GM18520 (cell line): ENCODE measurements around the gene FXYD2.

Source experiments
- ATAC-seq: cut with Tn5 transposase; IDR thresholded peaks from one replicate; pipeline ENCODE4 v1.9.1; 2021; ENCODE audit not compliant: unreplicated experiment

Gene FXYD2

GRCh38 chr11:117836077-117836960 lies 11.8 kb upstream of the FXYD2 start:
- no peak for ATAC-seq

- ATAC-seq, result no peak
Measured at GRCh38 chr11:117835576-117835975, 11.0 kb upstream of the FXYD2 start.

GRCh38 chr11:117834838-117835443 lies 10.4 kb upstream of the FXYD2 start:
- no peak for ATAC-seq

- ATAC-seq, result no peak
Measured at GRCh38 chr11:117834068-117834810, 9.7 kb upstream of the FXYD2 start.

- no peak for ATAC-seq
Measured at GRCh38 chr11:117833401-117833891, 8.9 kb upstream of the FXYD2 start.

GRCh38 chr11:117832511-117832910 lies 8.0 kb upstream of the FXYD2 start:
- no peak for ATAC-seq

GRCh38 chr11:117831661-117832415 lies 7.3 kb upstream of the FXYD2 start:
- no peak for ATAC-seq

- ATAC-seq, result no peak
Measured at GRCh38 chr11:117830674-117831351, 6.3 kb upstream of the FXYD2 start.

- ATAC-seq, result no peak
Measured at GRCh38 chr11:117830072-117830471, 5.5 kb upstream of the FXYD2 start.

GRCh38 chr11:117829369-117829725 lies 4.8 kb upstream of the FXYD2 start:
- peak; percentile 10 for ATAC-seq

- ATAC-seq, result peak; percentile 59
Measured at GRCh38 chr11:117828611-117829368, 4.2 kb upstream of the FXYD2 start.

- no peak for ATAC-seq
Measured at GRCh38 chr11:117827521-117828511, 3.3 kb upstream of the FXYD2 start.

- no peak for ATAC-seq
Measured at GRCh38 chr11:117826832-117827231, 2.3 kb upstream of the FXYD2 start.

GRCh38 chr11:117826190-117826570 lies 1.6 kb upstream of the FXYD2 start:
- no peak for ATAC-seq

- ATAC-seq, result no peak
Measured at GRCh38 chr11:117825538-117826189, 1.1 kb upstream of the FXYD2 start.

- ATAC-seq, result no peak
Measured at GRCh38 chr11:117823946-117824420, 561 bp downstream of the FXYD2 start.

- no peak for ATAC-seq
Measured at GRCh38 chr11:117823294-117823945, 1.1 kb downstream of the FXYD2 start.
